Islet precursor cell (in vitro differentiated cells): ENCODE measurements around the gene CELSR1.
A peak's percentile ranks its signal among the peaks of the same experiment; 100 is the strongest.

ENCODE experiments used
- DNase-seq: peaks from one replicate; pipeline ENCODE4 v3.0.0-alpha.2; 2018

CELSR1 gene

DNA sequence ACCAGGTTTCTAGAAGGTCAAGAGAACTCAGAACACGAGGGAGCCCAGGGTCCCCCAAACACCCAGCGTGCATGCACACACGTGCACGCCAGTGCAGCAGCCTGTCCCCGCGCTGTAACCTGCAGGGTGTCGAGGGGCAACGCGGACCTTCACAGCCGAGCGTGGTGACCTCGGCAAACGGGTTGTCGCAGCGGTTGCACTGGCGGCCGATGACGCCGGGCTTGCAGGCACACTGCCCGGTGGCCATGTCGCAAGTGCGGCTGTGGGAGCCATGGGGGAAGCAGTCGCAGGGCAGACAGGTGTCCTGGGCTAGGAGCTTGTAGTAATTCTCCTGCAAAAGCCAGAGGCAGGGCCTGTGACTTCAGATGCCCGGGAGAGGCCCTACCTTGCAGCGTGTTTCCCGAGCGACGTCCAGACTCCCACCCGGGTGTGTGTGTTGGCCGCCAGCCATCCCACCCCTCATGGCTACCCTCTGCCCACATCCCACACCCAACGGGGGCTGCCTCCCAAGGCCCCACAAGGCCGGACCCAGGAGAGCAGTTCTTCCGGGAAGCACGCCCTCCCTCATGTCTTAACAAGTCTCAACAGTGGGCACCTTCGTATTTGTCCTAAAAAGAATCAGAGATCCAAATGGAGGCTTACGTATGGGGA lies 145.8 kb downstream of the CELSR1 start:
- no peak for DNase-seq

GRCh38 chr22:46390652-46391301 lies 146.6 kb downstream of the CELSR1 start:
- peak; percentile 74 for DNase-seq

GRCh38 chr22:46390105-46390651 lies 147.2 kb downstream of the CELSR1 start:
- no peak for DNase-seq

DNA sequence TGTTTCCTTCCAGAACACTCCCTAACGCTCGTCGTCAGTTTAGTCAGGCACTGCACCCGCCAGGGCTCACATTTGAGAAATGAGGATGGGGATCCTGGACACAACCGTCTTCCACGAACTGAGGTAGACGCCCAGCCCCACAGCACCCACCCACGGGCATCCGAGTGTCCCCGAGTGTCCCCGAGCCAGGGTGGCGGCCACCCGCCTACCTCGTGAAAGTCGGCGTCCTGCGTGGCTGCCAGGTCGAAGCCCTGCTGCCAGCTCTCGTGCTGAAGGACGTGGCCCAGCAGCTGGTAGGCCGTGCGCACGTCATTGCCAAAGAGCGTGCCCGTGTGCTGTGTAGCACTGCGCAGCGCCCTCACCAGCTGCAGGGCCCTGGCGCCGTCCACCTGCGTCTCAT lies 148.3 kb downstream of the CELSR1 start:
- DNase-seq = no peak

DNA sequence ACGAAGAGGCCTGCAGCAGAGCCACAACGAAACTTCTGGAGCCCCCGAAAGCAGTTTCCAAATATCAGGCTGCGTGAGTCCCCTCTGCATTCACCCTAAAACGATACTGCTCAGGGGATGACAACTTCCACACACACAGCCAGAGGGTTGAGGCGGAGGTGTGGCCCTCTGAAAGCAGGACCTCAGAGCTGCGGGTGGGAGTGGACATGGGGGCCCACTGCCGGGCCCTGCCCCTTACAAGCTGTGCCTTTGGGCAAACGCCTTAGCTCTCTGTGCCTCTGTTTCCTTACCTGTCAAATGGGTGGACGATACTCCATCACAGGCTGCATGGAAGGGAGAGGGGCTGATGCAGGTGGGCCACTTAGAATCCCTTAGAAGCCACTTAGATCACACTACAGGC lies 148.8 kb downstream of the CELSR1 start:
- DNase-seq = no peak

DNA sequence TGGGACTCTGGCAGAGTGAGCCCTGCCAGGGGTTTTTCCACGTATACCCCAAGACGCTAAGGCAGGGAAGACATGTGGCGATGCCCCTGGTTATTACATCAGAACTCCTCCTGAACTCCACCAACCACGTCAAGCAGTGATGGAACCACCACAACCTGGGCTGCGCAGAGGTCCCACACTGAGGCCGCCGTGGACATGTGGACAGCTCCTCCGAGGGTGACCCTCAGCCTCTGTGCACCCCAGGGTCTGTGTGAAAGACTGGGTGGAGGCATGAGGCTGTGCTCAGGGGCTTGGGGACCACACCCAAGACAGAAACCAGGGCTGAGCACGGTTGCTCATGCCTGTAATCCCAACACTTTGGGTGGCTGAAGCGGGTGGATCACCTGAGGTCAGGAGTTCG lies 149.7 kb downstream of the CELSR1 start:
- no peak for DNase-seq

- no peak for DNase-seq
These were observed 151.1 kb downstream of the CELSR1 start for GRCh38 chr22:46386312-46386711.

DNA sequence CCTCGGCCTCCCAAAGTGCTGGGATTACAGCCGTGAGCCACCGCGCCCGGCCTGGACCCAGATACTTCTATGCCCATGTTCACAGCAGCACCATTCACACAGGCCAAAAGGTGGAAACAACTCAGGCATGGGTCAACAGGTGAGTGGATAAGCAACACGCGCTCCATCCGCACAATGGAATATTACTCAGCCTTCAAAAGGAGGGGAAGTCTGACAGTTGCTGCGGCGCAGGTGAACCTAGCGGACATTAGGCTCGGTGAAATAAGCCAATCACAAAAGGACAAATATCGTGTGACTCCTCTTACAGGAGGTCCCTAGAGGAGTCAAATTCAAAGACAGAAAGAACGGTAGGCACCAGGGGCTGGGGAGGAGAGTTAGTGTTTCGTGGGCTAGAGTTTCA lies 154.9 kb downstream of the CELSR1 start:
- no peak for DNase-seq

DNA sequence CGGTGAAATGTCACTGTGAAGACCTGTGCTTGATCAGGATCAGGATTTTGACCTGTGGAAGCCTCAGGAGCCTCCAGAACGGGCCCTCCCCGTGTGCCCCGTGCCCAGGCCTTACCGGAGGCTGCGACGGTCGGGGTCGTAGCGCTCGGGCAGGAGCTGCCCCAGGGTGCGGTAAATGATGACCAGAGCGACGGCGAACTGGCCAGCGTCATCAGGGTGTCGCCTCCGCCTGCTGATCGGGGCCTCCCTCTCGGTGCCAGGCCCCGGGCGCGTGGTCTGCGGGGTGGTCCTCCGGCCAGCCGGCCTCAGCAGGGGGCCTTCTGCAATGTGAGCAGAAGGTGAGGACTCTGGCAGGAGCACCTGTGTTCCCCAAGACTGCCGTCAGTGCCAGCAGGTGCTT lies 155.7 kb downstream of the CELSR1 start:
- DNase-seq = no peak

- DNase-seq = peak; percentile 88
These were observed 156.3 kb downstream of the CELSR1 start for GRCh38 chr22:46381142-46381541.

GRCh38 chr22:46380581-46380980 lies 156.8 kb downstream of the CELSR1 start:
- no peak for DNase-seq

DNA sequence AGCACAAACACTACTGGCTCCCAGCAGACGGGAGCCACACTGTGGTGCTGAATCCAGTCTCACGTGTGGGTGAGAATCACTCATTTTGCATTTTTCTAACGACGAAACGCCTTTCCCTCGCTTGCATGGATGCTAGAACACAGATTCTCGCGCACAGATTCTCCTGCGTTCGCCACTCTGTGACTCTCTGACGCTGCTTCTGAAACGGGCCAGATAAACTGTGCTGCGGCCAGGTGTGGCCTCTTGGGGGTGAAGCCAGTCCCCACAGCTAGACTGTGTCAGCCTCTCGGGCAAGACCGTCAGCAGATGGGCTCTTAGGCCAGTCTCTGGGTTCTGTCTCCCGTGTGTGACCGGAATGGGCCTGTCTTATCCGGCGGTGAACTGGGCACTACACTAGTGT lies 157.4 kb downstream of the CELSR1 start:
- no peak for DNase-seq

DNA sequence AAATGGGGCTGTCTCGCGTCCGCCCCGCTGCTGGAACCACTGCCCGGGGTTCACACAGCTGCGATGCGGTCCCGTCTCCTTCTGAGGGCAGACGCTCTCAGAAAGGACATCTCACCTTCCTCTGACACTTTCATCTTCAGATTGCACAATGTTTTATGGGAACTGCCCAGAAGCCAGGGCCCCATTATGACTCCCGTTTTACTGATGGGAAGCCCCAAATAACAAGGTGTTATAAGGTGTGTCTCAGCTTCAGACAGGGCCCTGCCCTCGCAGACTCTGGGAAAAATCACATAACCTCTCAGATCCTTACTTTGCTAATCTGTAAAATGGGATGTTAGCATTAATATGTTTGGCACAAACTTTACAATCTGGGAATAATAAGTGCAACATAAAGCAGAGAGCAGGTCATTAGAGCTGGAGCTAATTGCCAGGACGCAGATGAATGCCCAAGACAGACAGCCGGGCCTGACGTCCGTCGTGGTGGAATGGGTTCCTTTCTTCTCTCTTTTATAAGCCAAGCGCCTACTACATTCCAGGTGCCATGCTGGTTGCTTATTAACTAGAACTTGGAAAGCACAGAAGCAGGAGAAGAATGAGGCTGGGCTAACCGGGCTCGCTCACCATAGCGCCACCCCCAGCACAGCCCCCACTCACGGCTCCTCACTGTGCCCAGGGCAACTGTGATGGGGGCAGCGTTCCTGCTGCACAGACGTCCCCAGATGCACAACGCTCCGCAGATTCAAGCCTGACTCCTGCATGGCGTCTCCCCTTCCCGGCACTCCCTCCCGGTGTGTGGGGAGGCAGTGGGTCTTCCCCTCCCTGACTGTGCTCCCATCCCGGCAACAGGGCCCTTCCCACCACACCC lies 158.1 kb downstream of the CELSR1 start:
- no peak for DNase-seq

- DNase-seq = no peak
These were observed 158.9 kb downstream of the CELSR1 start for GRCh38 chr22:46378426-46379065.

GRCh38 chr22:46377525-46378425 lies 159.6 kb downstream of the CELSR1 start:
- peak; percentile 98 for DNase-seq

DNA sequence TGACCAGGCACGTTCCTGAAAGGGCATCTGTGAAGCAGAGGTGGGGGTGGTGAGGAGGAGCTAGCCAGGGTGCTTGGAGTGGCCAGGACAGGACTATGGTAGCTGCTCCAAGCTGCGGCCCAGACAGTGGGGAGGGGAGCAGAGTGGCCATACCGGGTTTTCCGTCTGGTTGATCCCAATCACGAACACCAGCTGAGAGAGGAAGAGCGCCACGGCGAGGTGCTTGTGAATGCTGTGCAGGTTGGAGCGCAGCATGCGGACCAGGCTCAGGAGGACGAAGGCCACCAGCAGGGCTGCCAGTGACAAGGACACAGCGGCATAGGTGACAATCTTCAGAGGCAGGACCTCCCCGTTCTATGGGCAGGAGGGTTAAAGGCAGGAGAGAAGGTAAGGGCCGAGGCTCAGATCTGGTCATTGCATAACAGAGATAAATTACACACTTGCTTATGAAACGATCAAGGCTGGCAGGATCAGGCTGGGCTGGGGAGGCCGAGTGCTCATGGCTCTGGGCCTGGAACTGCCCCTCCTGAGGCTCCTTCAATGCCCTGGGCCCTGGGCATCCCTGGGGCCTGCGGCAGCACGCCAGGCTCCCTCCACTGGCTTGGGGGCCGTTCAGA lies 160.4 kb downstream of the CELSR1 start:
- no peak for DNase-seq

DNA sequence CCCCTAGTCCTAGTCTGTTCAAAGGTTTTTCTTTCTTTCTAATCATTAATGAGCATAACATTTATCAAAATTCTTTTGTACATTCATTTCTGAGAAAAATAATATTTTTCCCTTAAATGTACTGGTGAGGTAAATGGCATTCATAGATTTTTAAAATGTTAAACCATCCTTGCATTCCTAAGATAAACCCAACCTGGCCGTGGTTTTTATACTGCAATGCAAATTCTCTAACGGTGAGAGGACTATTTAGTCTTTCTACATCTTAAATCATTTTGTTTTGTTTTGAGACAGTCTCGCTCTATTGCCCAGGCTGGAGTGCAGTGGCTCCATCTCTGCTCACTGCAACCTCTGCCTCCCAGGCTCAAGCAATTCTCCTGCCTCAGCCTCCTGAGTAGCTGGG lies 161.3 kb downstream of the CELSR1 start:
- DNase-seq = no peak

DNA sequence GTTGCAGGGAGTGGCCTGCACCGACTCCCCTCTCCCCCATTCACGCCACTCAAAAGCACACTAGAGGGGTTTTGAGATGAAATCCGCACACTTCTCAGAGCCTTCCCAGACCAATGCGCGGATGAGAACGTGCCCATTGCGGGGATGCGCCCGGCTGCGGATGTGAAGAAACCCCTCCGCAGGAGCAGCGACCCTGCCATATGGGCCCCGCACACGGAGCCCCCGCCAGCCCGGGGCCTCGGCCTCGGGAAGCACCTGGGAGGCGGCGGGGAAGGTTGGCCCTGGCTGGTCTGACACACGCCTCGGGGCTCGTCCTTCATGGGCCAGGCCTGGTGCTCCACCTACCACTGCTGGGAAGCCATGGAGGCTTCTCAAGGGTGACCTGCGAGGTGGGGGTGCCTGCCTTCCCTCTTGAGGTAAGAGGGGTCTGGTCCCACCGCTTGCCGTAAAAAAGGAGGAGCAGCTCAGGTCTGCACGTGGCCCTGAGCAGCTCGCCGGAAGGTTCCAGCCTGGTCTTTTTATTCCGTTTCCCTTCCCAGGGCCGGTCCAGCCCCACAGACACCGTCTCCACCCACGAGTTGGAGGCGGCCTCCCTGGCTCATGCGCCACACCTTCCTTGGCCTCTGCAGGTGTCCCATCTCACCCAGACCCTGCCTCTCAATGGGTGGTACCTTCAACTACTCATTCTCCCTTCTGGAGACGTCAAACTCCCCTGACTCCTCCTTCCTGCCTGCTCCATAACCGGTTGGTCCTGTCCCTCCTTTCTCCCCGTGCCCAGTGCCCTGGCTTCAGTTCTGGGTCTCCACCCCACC lies 162.6 kb downstream of the CELSR1 start:
- DNase-seq = no peak

DNA sequence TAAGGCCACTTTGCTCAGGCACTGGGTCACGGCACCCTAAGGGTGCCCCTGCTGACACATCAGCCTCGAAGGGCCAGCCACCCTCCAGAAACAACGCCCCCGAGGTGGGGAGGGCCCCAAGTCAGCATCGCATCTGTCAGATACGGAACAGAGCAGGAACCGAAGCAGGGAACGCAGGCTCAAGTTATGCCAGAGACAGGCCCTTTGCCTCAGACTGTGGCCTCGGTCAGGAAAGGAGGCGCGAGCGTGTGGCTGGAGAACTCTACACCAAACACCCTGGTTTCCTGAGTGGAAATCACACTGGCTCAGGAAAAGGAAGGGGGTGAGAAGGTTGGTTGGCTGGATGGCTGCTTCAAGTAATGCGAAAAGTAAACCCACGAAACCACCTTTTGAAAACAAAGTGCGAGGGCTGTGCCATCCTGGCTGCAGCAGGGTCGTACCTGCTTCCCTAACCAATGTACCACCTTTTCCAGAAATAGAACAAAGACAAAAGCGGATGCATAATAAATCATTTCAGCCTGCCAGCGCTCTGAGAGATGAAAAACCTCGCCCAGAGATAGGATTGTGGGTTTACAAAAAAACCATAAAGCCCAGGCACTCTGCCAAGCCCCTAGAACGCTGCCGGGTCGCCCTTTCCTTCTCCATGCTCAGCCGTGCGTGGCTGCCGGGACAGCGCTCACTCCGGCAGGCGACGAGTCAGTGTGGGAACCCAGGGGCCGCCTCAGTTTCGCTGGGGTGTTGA lies 163.3 kb downstream of the CELSR1 start:
- no peak for DNase-seq

DNA sequence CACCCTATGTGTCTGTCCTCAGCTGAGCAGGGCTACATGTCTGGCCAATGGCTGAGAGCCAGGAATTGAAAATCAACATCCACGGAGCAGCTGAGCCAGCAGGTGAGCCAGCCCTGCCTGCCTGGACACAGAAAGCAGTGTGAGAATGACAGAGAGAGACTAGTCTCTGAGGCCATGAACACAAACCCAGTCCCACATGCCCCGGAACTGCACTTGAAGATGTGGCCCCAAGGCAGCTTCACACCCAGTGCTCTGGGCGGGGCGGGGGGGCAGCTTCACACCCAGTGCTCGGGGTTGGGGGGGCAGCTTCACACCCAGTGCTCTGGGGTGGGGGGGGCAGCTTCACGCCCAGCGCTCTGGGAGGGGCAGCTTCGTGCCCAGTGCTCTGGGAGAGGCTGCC lies 164.3 kb downstream of the CELSR1 start:
- no peak for DNase-seq
